ENCODE results near the gene COL18A1.
A peak's percentile ranks its signal among the peaks of the same experiment; 100 is the strongest.
"Not testable (repeated sequence)": the region's sequence is repeated elsewhere in the genome, so short reads cannot be mapped to it uniquely, and the experiment has no call there.

Gene COL18A1

GRCh38 chr21:45427331-45428271, 22.6 kb downstream of the COL18A1 start:
- DNase-seq (ENCODE audit: low read depth) = no peak

GRCh38 chr21:45428534-45428933, 23.6 kb downstream of the COL18A1 start:
- DNase-seq (ENCODE audit: low read depth) = no peak

- DNase-seq (ENCODE audit: low read depth) = no peak
These were observed 24.5 kb downstream of the COL18A1 start for GRCh38 chr21:45429221-45430175.

GRCh38 chr21:45430521-45431501, 25.8 kb downstream of the COL18A1 start:
- no peak for DNase-seq (ENCODE audit: low read depth)

GRCh38 chr21:45431781-45432572, 27.0 kb downstream of the COL18A1 start:
- DNase-seq (ENCODE audit: low read depth) = no peak

- DNase-seq (ENCODE audit: low read depth) = no peak
These were observed 27.8 kb downstream of the COL18A1 start for GRCh38 chr21:45432575-45433255.

- no peak for DNase-seq (ENCODE audit: low read depth)
These were observed 28.3 kb downstream of the COL18A1 start for GRCh38 chr21:45433301-45433700.

- no peak for DNase-seq (ENCODE audit: low read depth)
These were observed 29.1 kb downstream of the COL18A1 start for GRCh38 chr21:45433911-45434644.

GRCh38 chr21:45434645-45435217, 29.8 kb downstream of the COL18A1 start:
- no peak for DNase-seq (ENCODE audit: low read depth)

GRCh38 chr21:45435405-45435981, 30.5 kb downstream of the COL18A1 start:
- no peak for DNase-seq (ENCODE audit: low read depth)

- DNase-seq (ENCODE audit: low read depth) = no peak
These were observed 31.5 kb downstream of the COL18A1 start for GRCh38 chr21:45436351-45437065.

- DNase-seq (ENCODE audit: low read depth) = not testable (repeated sequence)
These were observed 32.9 kb downstream of the COL18A1 start for GRCh38 chr21:45437844-45438243.

- no peak for DNase-seq (ENCODE audit: low read depth)
These were observed 33.6 kb downstream of the COL18A1 start for GRCh38 chr21:45438391-45439145.

GRCh38 chr21:45439161-45439872, 34.4 kb downstream of the COL18A1 start:
- DNase-seq (ENCODE audit: low read depth) = peak; percentile 83

GRCh38 chr21:45439901-45440461, 35.0 kb downstream of the COL18A1 start:
- DNase-seq (ENCODE audit: low read depth) = no peak

GRCh38 chr21:45440736-45441350, 35.9 kb downstream of the COL18A1 start:
- no peak for DNase-seq (ENCODE audit: low read depth)

Data from stimulated activated CD8-positive, alpha-beta memory T cell treated with anti-CD3 and anti-CD28 coated beads, Interleukin-15, amount 100 ng/mL, for 24 hours (primary cell).